K562 treated with DMSO at 1 percent for 4 hours (cell line): ENCODE results near the gene MEI1. TPM values are rescaled to one million over a fixed set of nuclear protein-coding genes. Genes with fewer than 3 reads are reported as not detected.

Source experiments
- total RNA-seq: library from RNA; unstranded; fragments of 300-600 nt; gene quantifications from 2 replicates; pipeline ENCODE4 v1.2.3, GENCODE V29; 2022; ENCODE audit not compliant: insufficient read depth

The MEI1 gene, protein sequence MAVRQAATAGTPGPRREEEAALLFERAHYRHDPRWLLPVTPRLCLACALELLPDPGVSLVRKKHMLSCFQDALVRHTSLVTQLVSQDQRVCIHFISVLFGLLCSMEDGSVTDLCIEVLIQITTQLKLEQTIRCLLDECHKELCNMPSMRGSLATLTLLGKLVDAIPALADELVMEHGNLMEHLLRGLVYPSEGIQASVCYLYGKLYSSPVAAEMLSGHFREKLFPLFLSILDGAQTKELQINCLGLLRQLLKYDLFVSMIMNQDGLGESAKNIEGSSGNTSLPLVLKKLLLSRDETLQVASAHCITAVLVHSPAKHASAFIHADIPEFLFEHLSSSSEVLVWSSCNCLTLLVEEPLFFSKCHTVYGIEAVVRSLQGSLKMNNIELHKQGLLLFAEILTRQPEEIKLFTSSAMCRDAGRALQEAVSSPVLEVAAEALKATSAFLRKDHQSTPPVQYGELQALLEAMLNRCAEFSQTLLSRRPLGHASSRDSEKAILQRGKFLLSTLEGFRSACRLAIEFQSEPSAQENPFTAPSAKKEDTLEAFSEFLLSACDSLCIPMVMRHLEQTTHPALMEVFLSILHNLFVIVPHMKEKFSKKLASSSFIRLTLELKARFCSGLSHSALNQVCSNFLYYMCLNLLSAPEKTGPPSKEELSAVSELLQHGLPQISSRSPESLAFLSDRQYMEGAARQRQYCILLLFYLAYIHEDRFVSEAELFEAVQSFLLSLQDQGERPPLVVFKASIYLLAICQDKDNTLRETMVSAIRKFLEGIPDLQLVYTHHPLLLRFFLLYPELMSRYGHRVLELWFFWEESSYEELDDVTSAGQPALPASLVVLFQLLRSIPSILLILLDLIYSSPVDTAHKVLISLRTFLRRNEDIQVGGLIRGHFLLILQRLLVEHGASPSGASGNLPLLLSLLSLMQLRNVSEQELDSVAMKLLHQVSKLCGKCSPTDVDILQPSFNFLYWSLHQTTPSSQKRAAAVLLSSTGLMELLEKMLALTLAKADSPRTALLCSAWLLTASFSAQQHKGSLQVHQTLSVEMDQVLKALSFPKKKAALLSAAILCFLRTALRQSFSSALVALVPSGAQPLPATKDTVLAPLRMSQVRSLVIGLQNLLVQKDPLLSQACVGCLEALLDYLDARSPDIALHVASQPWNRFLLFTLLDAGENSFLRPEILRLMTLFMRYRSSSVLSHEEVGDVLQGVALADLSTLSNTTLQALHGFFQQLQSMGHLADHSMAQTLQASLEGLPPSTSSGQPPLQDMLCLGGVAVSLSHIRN
- total RNA-seq, result not detected in 2 replicates

DNA sequence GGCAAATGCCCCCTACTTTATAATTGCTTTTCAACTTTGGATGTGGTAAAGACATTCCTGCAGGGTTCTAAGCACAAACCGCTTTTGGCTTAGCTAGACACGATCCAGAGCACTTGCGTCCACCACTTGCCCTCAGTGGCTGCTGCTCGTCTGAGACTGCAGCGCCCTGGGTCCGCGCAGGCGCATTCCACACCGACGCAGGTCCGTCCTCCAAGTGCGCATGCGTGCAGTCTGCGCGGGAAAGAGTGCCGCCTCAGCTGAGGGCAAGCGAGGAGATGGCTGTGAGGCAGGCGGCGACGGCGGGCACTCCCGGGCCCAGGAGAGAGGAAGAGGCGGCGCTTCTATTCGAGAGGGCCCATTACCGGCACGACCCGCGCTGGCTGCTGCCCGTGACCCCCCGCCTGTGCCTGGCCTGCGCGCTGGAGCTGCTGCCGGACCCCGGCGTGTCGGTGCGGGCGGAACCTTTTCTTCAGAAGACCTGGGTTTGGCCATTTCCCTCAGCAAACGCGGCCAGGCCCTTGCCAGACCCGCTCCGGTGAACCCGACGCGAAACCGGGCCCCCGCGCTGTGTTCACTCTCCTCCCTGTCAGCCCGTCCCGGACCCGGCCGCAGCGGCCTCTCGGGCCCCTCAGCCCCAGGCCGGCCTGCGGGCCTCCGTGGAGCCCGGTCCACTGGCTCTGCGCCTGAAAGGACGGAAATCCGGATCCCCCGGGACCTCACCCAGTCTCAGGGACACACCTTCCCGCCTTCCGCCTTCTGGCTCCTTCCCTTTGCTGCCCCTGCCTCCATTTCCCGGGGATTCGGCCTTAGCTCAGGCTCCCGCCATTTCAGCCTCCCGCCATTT, at the start of gene MEI1:
MEI1 (plus strand) TSS at position 240 of the 844 bp plus-strand sequence; CDS start at position 276, 36 bp downstream.

DNA sequence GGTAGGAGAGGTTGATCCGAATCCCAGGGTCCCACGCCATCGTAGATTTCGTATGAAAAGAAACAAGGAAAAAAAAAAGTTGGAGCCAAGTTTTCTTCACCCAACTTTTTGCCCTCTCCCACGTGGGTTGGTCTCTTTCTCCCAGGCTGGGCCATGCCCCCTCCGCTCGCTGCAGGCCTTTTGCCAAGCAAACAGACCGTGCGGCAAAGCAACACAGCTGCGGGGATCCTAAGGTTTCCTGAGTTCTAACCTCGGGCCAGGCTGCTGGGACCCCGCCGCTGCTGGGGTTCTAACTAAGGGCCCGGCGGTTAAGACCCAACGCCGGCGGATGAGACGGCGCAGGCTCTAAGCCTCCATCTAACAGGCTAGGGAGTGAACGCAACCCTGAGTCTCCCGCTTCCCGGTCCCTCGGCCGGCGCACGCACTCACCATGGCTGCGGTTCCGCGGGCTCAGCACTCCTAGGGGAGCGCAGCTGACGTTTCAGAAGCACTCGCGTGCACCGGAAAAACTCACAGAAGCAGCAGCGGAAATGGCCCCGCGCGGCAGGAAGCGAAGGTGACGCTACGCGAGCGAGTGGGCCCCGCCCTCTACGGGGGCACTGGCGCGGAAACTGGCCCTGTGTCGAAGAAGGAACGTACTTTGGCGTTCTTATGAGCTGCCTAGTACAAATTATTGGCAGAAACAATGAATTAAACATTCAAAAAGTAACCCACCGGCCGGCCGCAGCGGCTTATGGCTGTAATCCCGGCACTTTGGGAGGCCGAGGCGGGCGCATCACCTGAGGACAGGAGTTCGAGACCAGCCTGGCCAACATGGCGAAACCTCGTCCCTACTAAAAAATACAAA, 10.7 kb upstream of the MEI1 start, which contains the start of gene SNU13:
SNU13 (minus strand) TSS at position 503 of the 847 bp plus-strand sequence; CDS start at position 432, 71 bp downstream.

DNA sequence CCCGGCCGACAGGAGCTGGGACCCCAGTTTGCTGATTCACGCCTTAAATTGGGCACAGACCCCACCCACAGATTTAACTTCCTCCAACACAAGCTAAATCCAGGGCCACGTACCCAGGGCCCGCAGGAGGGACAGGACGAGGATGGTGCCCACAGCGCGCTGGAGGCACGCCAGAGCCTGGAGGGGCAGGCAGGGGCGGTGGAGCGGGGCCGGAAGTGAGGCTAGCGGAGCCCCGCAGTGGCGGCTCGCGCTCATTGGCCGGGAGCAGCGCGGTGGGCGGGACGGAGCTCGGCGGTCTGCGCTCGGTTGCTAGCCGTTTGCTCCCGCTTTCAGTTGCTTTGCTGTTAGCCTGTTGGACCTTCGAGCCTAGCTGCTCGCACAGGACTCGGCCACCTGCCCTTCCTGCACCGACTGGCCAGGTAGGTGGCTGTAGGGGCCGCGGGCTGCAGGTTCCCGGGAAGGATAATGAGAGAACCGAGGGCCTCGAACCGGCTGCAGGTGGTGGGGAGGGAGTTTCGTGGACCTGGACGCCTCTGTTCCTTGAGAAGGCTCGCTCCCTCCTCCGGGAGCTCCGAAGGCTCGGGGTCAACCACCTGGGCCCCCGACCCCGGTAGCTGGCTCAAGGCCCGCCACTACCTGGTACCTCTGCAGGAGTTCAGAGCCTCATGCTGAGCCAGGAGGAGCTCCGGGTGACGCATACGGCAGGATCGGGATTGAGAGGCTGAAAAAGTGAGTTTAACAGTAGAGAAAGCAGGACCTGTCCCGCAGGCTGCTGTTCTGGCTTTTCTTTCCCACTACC, 101.2 kb downstream of the MEI1 start, which contains the start of gene CCDC134:
CCDC134 (plus strand) TSS at position 332 of the 799 bp plus-strand sequence. CDS start 8,212 bp downstream, outside the sequence.

DNA sequence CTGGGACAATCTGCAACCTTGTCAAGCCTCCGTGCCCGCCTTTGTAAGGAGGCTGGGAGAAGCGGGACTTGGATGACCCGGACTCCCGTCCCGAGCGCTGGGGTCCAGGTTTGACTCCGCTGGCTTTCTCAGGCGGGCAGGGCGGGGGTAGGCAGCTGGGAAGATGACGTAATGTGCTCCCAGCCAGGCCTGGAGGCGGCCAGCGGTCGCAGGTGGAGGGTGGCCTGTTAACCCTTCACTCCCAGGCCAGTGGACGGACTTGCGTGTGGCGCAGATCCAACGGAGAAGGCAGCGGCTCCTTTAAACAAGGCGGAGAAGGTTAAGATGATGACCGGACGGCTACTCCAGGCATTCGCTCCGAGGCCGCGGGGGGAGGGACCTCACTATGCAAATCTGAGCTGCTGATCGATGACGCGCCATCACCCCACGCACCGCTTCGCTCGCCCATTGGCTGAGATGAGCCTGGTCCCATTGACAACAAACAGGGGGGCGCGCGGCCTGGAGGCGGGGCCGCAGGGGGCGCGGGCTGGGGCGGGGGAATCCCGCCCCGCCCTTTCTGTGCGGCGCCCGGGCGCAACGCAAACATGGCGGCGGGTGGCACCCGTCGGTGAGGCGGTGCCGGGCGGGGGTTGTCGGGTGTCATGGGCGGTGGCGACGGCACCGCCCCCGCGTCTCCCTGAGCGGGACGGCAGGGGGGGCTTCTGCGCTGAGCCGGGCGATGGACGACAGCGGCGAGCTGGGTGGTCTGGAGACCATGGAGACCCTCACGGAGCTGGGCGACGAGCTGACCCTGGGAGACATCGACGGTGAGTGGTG, 133.5 kb downstream of the MEI1 start, which contains the start of gene SREBF2:
SREBF2 (plus strand) TSS at position 553 of the 816 bp plus-strand sequence; CDS start at position 719, 166 bp downstream.

Other genes with a start within 250 kb of the MEI1 start
- 47.3 and 52.8 TPM in 2 replicates for gene PHF5A, start 230.8 kb upstream of the MEI1 start, total RNA-seq
- gene ACO2, start 230.4 kb upstream of the MEI1 start, total RNA-seq, result 87.5 and 99.7 TPM in 2 replicates
- gene POLR3H, start 155.0 kb upstream of the MEI1 start, total RNA-seq, result 11.4 and 16.7 TPM in 2 replicates
- not detected in 2 replicates for gene CSDC2, start 138.5 kb upstream of the MEI1 start, total RNA-seq
- 41.3 and 54.8 TPM in 2 replicates for gene PMM1, start 109.7 kb upstream of the MEI1 start, total RNA-seq
- 12.7 and 14.7 TPM in 2 replicates for gene DESI1, start 78.5 kb upstream of the MEI1 start, total RNA-seq
- 255 and 261 TPM in 2 replicates for gene XRCC6, start 78.2 kb upstream of the MEI1 start, total RNA-seq
- gene SNU13, start 10.6 kb upstream of the MEI1 start, total RNA-seq, result 112 and 113 TPM in 2 replicates
- 2.4 and 4.0 TPM in 2 replicates for gene CCDC134, start 101.2 kb downstream of the MEI1 start, total RNA-seq
- gene SREBF2, start 133.6 kb downstream of the MEI1 start, total RNA-seq, result 83.4 and 90.6 TPM in 2 replicates
- gene SHISA8, start 215.6 kb downstream of the MEI1 start, total RNA-seq, result not detected in 2 replicates
- gene TNFRSF13C, start 227.3 kb downstream of the MEI1 start, total RNA-seq, result 0.40 and 0.42 TPM in 2 replicates
- 39.0 and 39.2 TPM in 2 replicates for gene CENPM, start 247.6 kb downstream of the MEI1 start, total RNA-seq